GM18505 (cell line): ENCODE results near the gene ZNF614.
A peak's percentile ranks its signal among the peaks of the same experiment; 100 is the strongest.
"Not testable (repeated sequence)": the region's sequence is repeated elsewhere in the genome, so short reads cannot be mapped to it uniquely, and the experiment has no call there.

Source experiments
- ATAC-seq: cut with Tn5 transposase; IDR thresholded peaks from one replicate; pipeline ENCODE4 v1.9.1; 2021; ENCODE audit not compliant: unreplicated experiment
- POLR2A ChIP-seq: IDR thresholded peaks from 4 replicates; pipeline ENCODE4 v1.6.1; 2011; ENCODE audit warnings: borderline replicate concordance; ENCODE audit not compliant: insufficient read depth, insufficient read length; ENCODE audit errors: extremely low read depth

ZNF614 gene

GRCh38 chr19:52028027-52028779, at the start of gene ZNF614:
Gene ZNF614, minus strand, starts transcription at chr19:52028379. Its CDS starts 2,634 bp downstream, at chr19:52025745.
- TF ChIP-seq POLR2A, result peak; percentile 95
- peak; percentile 89 for ATAC-seq

- ATAC-seq, result no peak
- no peak for TF ChIP-seq POLR2A
Measured at GRCh38 chr19:52070496-52070895, 42.3 kb upstream of the ZNF614 start.

- no peak for ATAC-seq
- no peak for TF ChIP-seq POLR2A
Measured at GRCh38 chr19:52069653-52070052, 41.5 kb upstream of the ZNF614 start.

GRCh38 chr19:52066258-52066863, 38.2 kb upstream of the ZNF614 start:
- TF ChIP-seq POLR2A, result no peak
- ATAC-seq, result no peak

- TF ChIP-seq POLR2A, result no peak
- ATAC-seq, result no peak
Measured at GRCh38 chr19:52065399-52065798, 37.2 kb upstream of the ZNF614 start.

- ATAC-seq, result not testable (repeated sequence)
Measured at GRCh38 chr19:52056480-52056879, 28.3 kb upstream of the ZNF614 start.

- ATAC-seq, result not testable (repeated sequence)
Measured at GRCh38 chr19:52051736-52052135, 23.6 kb upstream of the ZNF614 start.

- ATAC-seq, result peak; percentile 92
- TF ChIP-seq POLR2A, result peak; percentile 53
Measured at GRCh38 chr19:52048555-52049501, 20.6 kb upstream of the ZNF614 start, which contains the start of gene ZNF432. Gene ZNF432, minus strand, starts transcription at chr19:52048838. Its CDS starts 1,970 bp downstream, at chr19:52046868.

- no peak for TF ChIP-seq POLR2A
- ATAC-seq, result no peak
Measured at GRCh38 chr19:52039169-52039568, 11.0 kb upstream of the ZNF614 start.

GRCh38 chr19:52034051-52034728, 6.0 kb upstream of the ZNF614 start:
- no peak for ATAC-seq
- no peak for TF ChIP-seq POLR2A

- peak; percentile 23 for ATAC-seq
- no peak for TF ChIP-seq POLR2A
Measured at GRCh38 chr19:52028780-52029123, 573 bp upstream of the ZNF614 start.

GRCh38 chr19:52026255-52026990, 1.8 kb downstream of the ZNF614 start:
- not testable (repeated sequence) for ATAC-seq

GRCh38 chr19:52024478-52024877, 3.7 kb downstream of the ZNF614 start:
- not testable (repeated sequence) for ATAC-seq
